ENCODE measurements around the gene INAFM1.

Gene INAFM1

GRCh38 chr19:47255879-47256692 is 18.6 kb upstream of the INAFM1 start, which contains the start of gene CCDC9:
Gene CCDC9 (plus strand): TSS chr19:47256525. CDS start chr19:47258401, 1,876 bp downstream.
- H3K4me3 ChIP-seq (replicated peaks; ENCODE audit: insufficient read depth, low read length), result peak within 1 kb of the TSS; percentile 59
- TF ChIP-seq REST (IDR thresholded peaks at IDR 0.05; ENCODE audit: insufficient replicate concordance, low read depth), result no peak
- TF ChIP-seq CTCF (IDR thresholded peaks at IDR 0.05; ENCODE audit: insufficient read depth, low read length), result no peak
- peak; percentile 88 for TF ChIP-seq GABPA (IDR thresholded peaks at IDR 0.05; ENCODE audit: low read depth)
- peak; percentile 77 for TF ChIP-seq POLR2AphosphoS5 (IDR thresholded peaks at IDR 0.05; ENCODE audit: low read depth)
- TF ChIP-seq SPI1 (IDR thresholded peaks at IDR 0.05; ENCODE audit: borderline replicate concordance, low read depth), result peak; percentile 31; the same call in 1 of the 2 replicates
- H3K27ac ChIP-seq (replicated peaks), result peak within 1 kb of the TSS; percentile 95
- peak; percentile 94 to 97 for DNase-seq (ENCODE audit: low read depth in 1 of 2, low spot score in 1 of 2)
- no peaks in the 10 kb centered on the region for H3K27me3 ChIP-seq (ENCODE audit: insufficient read depth, poor library complexity, severe bottlenecking)

GRCh38 chr19:47256693-47257410 is 17.8 kb upstream of the INAFM1 start:
- DNase-seq (ENCODE audit: low read depth in 1 of 2, low spot score in 1 of 2), result peak; percentile 95 to 100
- Histone ChIP-seq H3K4me3 (replicated peaks; ENCODE audit: insufficient read depth, low read length) (peak overlapping the region; percentile 59), H3K27ac (replicated peaks) (peak overlapping the region; percentile 95), H3K27me3 (ENCODE audit: insufficient read depth, poor library complexity, severe bottlenecking) (no peaks in the 10 kb centered on the region)
- TF ChIP-seq CTCF (IDR thresholded peaks at IDR 0.05; ENCODE audit: insufficient read depth, low read length) (no peak), GABPA (IDR thresholded peaks at IDR 0.05; ENCODE audit: low read depth) (no peak), POLR2AphosphoS5 (IDR thresholded peaks at IDR 0.05; ENCODE audit: low read depth) (0 out of 2 replicates have a peak, but pooled peaks have one; percentile 2), SPI1 (IDR thresholded peaks at IDR 0.05; ENCODE audit: borderline replicate concordance, low read depth) (0 out of 2 replicates have a peak, but pooled peaks have one; percentile 7)

- no peak for DNase-seq (ENCODE audit: low read depth in 1 of 2, low spot score in 1 of 2)
- Histone ChIP-seq H3K27ac (replicated peaks) (peak overlapping the region; percentile 51), H3K27me3 (ENCODE audit: insufficient read depth, poor library complexity, severe bottlenecking) (no peaks in the 10 kb centered on the region), H3K4me3 (replicated peaks; ENCODE audit: insufficient read depth, low read length) (peak overlapping the region; percentile 59)
- TF ChIP-seq SPI1 (IDR thresholded peaks at IDR 0.05; ENCODE audit: borderline replicate concordance, low read depth), result no peak
- no peak for TF ChIP-seq POLR2AphosphoS5 (IDR thresholded peaks at IDR 0.05; ENCODE audit: low read depth)
- no peak for TF ChIP-seq CTCF (IDR thresholded peaks at IDR 0.05; ENCODE audit: insufficient read depth, low read length)
- TF ChIP-seq GABPA (IDR thresholded peaks at IDR 0.05; ENCODE audit: low read depth), result no peak
- TF ChIP-seq REST (IDR thresholded peaks at IDR 0.05; ENCODE audit: insufficient replicate concordance, low read depth), result no peak
Observed at GRCh38 chr19:47257411-47258169, 17.1 kb upstream of the INAFM1 start.

All from HL-60 (cell line).